ENCODE measurements around the gene RHBDD1.

Gene RHBDD1

DNA sequence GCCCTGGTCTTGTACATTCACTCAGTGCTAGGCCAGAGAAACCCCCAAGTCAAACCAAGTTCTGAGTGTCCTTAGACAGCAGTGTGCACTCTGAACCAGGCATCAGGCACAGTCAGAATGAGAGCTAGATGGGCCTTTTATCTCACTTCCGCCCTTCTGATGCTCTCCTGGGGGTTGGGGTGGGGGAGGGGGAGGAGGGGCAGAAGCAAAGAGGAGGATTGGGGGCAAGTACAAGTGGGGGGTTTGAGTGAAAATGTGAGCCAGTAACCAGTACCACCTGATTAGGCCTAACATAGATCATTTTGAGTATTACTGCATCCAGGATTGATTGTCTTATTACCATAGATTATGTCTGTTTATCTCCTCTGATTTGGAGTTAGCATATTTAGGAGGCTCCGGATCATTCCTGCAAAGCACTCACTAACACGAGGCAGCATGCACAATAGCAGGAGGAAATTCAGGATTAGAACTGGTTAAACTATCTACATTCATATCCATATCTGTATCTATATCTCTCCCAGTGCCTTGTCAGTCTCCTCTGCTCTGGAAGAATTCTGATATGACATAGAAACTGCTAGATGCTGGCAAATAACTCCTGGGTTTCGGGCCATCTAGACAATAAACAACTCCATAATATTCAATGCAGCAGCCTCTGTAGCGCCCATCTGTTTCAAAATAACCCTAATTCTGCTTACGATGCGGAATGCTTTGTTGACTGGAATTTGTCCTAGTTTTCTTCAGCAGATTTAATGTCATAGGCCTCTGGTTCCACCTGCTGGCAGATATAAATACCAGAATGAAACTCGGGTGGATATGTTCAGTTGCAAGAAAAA, 149.1 kb downstream of the RHBDD1 start:
- peak; percentile 84 for DNase-seq (ENCODE audit: low read depth)

GRCh38 chr2:226985583-226985946, 149.7 kb downstream of the RHBDD1 start:
- no peak for DNase-seq (ENCODE audit: low read depth)

GRCh38 chr2:226991663-226992062, 155.8 kb downstream of the RHBDD1 start:
- DNase-seq (ENCODE audit: low read depth): no peak

- DNase-seq (ENCODE audit: low read depth): no peak
These were observed 157.3 kb downstream of the RHBDD1 start for GRCh38 chr2:226993171-226993570.

- DNase-seq (ENCODE audit: low read depth): no peak
These were observed 158.9 kb downstream of the RHBDD1 start for GRCh38 chr2:226994775-226995174.

DNA sequence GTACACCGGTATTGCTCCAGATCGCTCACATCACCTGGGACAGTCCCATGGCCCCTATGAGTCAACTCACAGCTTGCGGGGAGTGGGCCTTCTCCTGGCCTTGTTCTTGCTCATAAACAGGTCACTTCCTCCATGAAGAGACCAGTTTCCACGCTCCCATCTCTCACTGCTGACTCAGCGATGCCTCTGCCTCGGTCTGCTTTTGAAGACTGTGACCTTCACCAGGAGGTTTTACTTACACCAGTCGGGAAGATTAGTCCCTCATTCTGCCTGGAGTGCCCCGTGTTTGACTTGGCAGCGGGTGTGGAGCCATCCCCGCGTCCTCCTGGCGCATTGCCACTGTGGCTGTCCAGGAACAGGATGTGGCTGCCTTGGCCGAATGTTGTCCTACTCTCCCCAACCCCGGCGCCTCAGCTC, 159.8 kb downstream of the RHBDD1 start:
- peak; percentile 86 for DNase-seq (ENCODE audit: low read depth)

GRCh38 chr2:226999661-227000060, 163.8 kb downstream of the RHBDD1 start:
- no peak for DNase-seq (ENCODE audit: low read depth)

DNA sequence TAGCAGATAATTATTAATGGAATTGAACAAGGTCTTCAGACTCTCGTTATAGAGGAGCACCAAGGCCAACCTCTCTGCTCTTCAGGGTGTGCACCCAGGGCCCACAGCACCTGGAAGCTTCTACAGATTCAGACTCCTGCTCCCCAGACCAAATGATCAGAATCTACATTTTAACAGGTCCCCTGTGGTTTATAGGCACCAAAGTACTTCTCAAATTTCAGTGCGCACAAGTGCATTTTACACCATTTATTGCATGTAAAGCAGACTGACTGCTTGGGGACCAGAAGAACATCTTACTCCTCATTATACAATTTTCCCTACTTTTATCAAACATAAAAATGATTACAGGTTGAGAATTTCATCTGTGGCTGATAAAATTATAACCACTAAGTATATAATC, 164.3 kb downstream of the RHBDD1 start:
- DNase-seq (ENCODE audit: low read depth): no peak

DNA sequence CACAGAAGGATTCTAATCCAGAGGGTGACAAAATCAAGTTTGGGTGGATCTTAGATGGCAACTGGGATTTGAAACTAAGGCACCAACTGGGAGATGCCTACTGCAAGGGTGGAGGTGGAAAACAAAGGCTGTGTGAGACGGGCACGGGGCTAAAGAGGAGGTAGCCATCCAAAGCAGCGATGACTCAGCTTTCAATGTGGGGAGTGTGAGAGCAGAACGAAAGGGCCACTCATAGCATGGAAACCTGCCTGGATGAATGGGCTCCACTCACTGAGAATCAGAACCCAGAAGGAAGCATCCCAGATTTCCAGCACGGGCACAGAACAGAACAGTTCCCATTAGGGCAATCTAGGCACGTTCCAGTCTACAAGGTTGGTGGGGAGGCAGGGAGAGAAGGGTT, 168.6 kb downstream of the RHBDD1 start:
- no peak for DNase-seq (ENCODE audit: low read depth)

DNA sequence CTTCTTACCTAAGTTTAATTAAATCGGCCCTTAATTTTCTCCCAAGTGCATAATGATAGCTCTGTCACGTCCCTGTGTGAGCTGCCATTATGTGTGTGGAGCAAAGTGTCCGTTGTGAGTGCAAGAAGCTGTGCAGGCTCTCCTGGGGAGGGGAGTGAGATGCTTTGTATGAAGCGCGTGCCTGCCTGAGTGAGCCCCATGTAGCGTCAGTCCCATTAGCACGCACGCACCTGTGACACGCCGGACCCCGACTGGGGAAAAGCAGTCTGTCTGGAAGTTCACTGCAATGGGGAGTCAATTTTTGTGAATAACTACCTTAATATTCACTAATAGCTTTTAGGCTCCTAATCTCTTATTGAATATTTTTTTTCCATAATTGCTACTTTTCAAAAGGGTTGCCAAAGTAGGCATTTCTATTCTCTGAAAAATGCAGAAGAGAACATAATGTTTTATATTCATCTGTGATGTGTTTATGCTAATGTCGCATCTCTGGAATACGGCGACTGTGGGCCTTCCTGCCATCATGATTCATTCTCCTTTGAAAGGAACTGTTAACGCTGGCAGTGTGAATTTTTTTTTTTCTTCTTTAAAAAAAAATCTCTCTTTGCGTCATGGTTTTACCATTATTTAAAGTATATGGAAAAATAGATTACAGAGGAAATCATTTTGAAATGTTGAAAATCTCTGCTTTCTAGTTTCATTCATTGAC, 170.5 kb downstream of the RHBDD1 start:
- DNase-seq (ENCODE audit: low read depth): no peak

- DNase-seq (ENCODE audit: low read depth): no peak
These were observed 171.3 kb downstream of the RHBDD1 start for GRCh38 chr2:227007148-227007547.

DNA sequence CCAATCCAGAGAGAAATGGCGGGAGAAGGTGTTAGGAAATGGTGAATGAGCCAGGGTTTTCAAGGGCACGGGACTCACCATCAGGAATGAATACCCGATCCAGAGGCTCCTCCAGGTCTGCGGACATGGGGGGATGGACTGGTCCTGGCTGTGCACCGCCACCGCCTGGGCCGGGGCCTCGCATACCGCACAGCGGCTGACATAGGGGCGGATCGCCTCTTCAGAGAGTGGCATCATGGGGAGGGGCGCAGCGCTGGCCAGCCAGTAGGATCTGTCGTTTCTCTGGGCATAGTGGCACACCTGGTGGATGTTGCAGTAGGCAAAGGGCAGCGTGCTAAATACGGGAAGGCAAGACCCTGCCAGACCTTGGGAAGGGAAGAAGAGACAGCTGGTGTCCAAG, 172.1 kb downstream of the RHBDD1 start:
- DNase-seq (ENCODE audit: low read depth): no peak

DNA sequence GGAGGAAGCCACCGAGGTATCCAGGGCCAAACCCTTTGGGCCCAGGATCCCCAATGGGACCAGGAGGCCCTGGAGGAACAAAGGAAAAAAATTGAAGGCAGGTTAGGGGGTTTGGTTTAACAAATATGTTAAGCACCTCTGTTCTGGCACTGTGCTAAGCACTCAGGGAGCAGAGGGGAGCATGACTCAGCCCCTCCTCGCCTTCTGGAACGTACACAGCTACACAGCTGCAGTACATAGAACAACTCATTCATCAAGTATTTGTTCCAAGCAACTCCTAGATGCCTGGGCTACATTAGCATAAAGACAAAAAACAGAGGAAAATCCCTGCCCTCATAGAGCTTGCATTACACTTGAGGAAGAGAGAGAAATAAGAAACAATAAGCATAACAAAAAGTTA, 174.6 kb downstream of the RHBDD1 start:
- DNase-seq (ENCODE audit: low read depth): peak; percentile 47

GRCh38 chr2:227013330-227013729, 177.5 kb downstream of the RHBDD1 start:
- no peak for DNase-seq (ENCODE audit: low read depth)

DNA sequence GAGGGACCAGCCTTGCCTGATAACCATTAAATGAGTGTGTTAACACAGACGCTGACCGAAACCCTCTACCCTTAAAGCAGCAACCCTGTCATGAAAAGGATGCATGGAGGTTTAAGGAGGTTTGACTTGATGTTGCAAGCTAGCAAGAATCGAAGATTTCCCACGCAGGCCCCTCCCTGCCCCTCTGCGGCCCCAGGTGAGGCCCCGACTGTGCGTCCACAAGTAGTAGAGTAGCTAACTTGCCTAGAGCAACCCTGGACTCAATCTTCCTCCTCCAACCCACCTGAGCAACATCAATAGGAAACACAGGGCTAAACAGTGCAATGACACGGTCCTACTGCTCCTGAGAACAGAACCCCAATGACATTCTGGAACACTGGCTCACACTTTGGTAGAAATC, 178.0 kb downstream of the RHBDD1 start:
- DNase-seq (ENCODE audit: low read depth): no peak

DNA sequence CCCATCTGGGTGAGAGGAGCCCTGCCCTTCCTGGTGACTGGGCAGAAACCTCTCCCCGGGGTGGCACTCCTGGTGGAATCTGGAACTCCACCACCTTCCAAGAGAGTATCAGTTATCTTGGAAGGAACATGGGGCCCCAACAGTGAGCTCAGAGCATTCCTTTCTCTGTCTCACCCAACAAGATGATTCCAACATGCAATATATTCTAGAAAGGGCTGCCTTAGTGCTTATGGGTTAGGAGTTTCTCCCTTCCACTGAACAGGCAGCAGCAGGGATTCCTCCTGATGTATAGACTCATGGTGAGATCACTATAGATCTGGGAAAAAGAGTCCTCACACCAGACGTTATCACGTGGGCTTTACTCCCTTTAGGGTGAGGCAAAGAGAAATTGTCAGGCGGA, 181.0 kb downstream of the RHBDD1 start:
- no peak for DNase-seq (ENCODE audit: low read depth)

- DNase-seq (ENCODE audit: low read depth): no peak
These were observed 184.6 kb downstream of the RHBDD1 start for GRCh38 chr2:227020416-227020815.

DNA sequence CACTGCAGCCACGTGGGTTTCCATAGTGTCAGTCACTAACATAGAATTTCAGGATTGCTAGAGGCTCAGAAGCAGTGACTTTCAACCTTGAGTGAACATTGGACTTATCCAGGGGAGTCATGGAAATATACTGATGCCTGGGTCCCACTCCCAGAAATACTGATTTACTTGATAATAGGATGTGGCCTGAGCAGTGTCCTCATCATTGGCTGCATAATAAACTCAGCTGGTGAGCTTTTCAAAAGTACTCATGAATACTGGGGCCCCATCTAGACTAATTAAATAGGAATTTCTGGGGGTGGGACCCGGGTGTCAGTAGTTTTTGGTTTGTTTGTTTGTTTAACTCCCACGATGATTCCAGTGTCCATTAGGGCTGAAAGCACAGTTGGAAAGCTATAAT, 186.8 kb downstream of the RHBDD1 start:
- peak; percentile 44 for DNase-seq (ENCODE audit: low read depth)

DNA sequence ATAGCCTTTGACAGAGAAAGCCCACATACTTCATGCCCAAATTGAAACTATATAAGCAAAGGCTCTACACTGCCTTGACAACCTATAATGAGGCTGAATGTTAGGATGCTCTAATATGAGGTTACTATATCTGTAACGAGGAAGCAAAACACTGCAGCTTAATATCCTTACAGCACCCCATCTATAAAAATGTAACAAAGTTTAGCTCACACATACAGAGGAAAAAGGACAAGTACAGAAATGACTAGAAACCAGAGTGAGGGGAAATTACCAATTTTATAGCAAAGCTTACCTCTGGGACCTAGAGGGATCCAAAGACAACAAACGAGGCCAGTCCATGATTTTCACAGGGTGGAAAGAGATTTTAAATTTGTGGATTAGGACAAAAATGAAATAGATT, 189.7 kb downstream of the RHBDD1 start:
- no peak for DNase-seq (ENCODE audit: low read depth)

DNA sequence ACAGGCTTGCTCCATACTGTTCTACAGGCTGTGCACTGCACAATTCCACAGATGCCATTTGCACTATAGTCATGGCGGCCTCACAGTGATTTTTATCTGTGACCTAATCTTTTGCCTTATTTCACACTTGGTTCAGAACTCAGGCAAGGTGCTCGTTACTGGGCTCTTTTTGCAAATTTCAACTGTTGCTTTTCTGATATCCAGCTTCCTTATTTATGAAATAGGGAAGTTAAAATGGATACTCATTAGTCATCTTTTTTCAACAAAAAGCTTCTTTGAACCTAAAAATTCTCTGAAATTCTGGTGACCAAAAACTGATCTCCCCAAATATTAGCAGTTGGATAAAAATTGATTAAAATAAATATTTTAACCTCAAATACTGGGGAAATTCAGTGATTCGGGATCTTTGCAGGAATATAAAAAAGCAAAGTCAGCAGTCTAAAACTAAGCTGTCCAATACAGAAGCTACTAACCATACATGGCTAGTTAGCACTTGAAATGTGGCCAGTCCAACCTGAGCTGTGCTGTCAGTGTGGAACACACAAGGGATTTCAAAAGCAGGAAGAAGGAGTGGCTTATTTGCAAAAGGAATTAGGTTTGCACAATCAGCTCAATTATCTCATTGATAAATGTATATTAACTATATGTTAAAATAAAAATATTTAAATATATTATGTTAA, 193.7 kb downstream of the RHBDD1 start:
- no peak for DNase-seq (ENCODE audit: low read depth)

DNA sequence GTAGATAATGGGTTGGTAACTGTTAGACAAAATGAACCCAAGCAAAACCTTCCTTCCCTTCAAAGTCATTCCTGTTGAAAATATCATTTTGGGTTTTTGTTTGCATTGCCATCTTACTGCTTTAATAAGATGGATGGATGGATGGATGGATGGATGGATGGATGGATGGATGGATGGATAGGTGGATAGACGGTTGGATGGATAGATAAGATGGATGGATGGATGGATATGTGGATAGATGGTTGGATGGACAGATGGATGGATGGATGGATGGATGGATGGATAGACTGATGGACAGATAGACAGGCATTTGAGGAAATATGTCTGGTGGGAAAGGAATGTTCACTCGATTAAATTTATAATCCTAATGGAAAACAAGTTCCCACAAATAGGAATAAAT, 194.9 kb downstream of the RHBDD1 start:
- DNase-seq (ENCODE audit: low read depth): no peak

DNA sequence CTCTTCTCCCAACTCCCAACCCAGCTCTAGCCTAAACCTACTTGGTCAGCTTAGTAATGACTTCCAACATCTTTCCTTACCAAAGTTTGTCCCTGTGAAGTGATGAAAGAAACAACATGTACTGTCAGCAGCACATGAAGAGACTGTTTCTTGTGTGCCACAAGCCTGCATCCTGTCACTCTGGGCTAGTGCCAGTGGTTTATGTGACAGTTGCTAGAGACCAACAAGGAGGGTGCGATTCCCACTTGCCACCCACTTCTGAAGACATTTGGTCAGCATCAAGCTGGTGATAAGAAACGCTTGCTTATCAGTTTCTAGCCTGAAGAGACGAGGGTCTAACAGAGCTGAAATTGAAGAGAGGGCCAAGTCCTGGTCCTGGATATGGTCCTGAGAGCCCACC, 195.5 kb downstream of the RHBDD1 start:
- DNase-seq (ENCODE audit: low read depth): no peak

Measured in EH (cell line).